Fibroblast of the aortic adventitia (primary cell): Measurements from ENCODE around the gene SERPINE1. TPM values are rescaled to one million over a fixed set of nuclear protein-coding genes. Genes with fewer than 3 reads are reported as not detected.
"Not testable (repeated sequence)": the region's sequence is repeated elsewhere in the genome, so short reads cannot be mapped to it uniquely, and the experiment has no call there.

ENCODE experiments used
- DNase-seq: peaks from one replicate; pipeline ENCODE4 v3.0.0-alpha.2; 2010; ENCODE audit warnings: low read depth
- H3K4me3 ChIP-seq: 2 replicates; pipeline ENCODE4 v1.5.1; 2011; ENCODE audit warnings: low read depth, mild to moderate bottlenecking, control low read depth, low read length, moderate library complexity
- total RNA-seq: library from RNA; depleted of rRNA; stranded (reverse); fragments of >200 nt; gene quantifications from 2 replicates; pipeline ENCODE4 v1.2.3, GENCODE V29; 2012; ENCODE audit warnings: low replicate concordance
- TF ChIP-seq, protein P1 (sequence below): IDR thresholded peaks from 2 replicates; pipeline ENCODE4 v1.5.1; 2011; ENCODE audit warnings: mild to moderate bottlenecking, low read length, control low read depth, inconsistent platforms; ENCODE audit not compliant: insufficient read depth

SERPINE1 gene
- total RNA-seq, 1 donor = 341 TPM

DNA sequence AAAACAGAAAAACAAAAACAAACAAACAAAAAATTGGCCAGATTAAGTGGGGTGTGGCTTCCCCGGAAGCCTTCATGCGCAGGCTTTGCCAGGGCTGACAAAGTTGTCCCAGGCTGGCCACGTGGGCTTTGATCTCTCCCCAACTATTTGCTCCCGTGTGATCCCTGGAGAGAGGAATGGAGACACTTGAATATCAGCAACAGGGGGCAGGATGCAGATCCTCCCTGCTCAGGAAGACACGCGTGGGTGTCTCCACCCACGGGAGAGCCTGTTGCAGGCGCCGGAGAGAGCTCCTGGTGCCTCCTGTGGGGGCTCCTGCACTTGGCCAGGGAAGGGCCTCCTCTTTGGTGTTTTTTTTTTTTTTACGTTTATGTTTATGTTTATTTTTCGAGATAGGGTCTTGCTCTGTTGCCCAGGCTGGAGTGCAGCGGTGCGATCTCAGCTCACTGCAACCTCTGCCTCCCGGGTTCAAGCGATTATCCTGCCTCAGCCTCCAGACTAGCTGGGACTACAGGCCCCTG is 22.7 kb upstream of the SERPINE1 start:
- no peak overlapping the region for H3K4me3 ChIP-seq
- no peak for DNase-seq
- TF ChIP-seq, protein P1, sequence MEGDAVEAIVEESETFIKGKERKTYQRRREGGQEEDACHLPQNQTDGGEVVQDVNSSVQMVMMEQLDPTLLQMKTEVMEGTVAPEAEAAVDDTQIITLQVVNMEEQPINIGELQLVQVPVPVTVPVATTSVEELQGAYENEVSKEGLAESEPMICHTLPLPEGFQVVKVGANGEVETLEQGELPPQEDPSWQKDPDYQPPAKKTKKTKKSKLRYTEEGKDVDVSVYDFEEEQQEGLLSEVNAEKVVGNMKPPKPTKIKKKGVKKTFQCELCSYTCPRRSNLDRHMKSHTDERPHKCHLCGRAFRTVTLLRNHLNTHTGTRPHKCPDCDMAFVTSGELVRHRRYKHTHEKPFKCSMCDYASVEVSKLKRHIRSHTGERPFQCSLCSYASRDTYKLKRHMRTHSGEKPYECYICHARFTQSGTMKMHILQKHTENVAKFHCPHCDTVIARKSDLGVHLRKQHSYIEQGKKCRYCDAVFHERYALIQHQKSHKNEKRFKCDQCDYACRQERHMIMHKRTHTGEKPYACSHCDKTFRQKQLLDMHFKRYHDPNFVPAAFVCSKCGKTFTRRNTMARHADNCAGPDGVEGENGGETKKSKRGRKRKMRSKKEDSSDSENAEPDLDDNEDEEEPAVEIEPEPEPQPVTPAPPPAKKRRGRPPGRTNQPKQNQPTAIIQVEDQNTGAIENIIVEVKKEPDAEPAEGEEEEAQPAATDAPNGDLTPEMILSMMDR = no peak

DNA sequence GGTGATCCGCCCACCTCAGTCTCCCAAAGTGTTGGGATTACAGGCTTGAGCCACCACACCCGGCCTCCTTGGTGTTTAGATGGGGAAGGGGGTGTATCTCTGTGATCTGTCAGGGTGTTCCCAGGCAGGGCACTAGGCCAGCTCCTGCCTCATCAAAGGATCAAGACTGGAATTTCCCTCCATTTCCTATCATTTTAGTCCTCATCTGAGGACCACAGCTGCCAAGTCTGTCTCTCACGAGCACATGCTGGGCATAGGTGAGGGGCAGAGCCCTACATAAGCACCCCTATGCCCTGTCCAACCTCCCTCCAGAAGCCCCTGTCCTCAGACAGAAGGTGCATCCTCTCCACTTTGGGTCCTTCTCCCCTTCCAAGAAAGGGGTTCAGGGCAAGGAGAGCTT is 22.1 kb upstream of the SERPINE1 start:
- DNase-seq = no peak
- H3K4me3 ChIP-seq = no peak overlapping the region
- TF ChIP-seq, protein P1 = no peak

DNA sequence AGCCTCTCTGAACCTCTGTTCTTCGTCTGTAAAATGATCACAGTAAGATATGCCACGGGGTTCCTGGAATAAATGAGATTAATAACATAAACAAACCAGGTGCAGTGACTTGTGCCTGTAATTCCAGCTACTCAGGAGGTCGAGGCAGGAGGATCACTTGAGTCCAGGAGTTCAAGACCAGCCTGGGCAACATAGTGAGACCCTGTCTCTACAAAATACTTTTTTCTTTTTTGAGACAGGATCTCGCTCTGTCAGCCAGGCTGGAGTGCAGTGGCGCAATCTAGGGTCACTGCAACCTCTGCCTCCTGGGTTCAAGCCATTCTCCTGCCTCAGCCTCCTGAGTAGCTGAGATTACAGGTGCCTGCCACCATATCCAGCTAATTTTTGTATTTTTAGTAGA is 21.7 kb upstream of the SERPINE1 start:
- not testable (repeated sequence) for DNase-seq

DNA sequence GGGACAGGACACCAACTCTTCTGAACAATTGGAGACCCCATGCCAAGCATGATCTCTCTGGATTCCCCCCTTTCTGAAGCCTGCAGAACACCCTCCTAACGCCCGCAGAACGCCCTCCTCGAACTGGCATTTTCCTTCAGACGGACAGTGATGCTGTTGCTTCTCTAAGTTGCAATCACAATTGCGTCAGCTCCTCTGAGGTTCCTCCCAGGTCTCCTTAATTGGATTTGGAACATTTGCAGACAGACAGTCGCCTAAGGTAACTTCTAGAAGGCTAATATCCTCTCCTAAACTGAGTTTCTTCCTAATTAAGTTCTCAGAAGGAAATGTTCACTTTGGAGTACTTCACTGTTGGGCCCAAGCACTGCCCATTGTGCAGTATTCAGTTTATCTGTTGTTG is 20.5 kb upstream of the SERPINE1 start:
- DNase-seq = no peak
- H3K4me3 ChIP-seq = no peak overlapping the region
- TF ChIP-seq, protein P1 = no peak

More for the DNA sequence above, 21.7 kb upstream of the SERPINE1 start:
- not testable (repeated sequence) for H3K4me3 ChIP-seq

DNA sequence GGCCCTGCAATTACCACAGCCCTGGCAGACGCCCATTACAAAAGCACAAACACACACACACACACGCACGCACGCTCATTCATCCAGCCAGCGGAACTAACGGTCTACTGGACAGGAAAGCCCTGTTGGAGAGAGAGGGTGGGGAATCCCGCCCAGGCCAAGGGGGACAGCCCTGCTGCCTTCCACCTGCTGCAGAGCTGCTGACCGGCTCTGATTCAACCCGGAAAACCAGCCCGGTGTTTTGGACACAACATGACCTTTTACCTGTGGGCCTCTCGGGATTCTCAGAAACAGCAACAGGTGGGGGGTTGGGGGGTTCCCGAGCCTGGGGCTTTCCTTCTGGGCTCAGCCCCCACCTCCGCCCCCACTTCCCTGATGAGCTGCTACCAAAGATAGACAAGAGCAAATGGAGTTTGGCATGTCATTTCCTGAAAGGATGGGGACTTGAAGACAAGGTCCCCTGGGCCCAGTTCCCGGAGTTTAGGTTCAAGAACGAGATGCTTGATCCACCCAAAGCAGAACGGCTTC is 18.5 kb upstream of the SERPINE1 start:
- no peak overlapping the region for H3K4me3 ChIP-seq
- peak; percentile 42 for DNase-seq
- TF ChIP-seq, protein P1 = no peak

DNA sequence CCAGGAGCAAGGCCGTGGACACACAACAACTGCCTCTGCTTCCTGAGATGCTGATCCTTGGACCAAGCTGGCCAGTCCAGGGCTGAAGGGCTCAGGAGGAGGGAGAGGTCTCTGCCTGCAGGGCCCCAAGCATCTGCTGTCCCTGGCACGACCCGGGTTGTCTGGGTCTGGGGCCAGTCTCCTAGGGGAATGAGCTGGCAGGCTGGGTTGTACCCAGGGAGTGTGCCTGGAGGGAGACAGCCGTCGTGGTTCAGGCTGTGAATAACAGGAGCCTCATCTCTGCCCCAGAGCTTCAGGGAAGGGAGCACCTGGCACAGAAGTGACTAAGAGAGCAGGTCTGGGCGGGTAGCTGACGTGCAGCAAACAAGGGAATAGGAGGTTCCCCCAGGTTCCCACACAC is 17.9 kb upstream of the SERPINE1 start:
- TF ChIP-seq, protein P1 = no peak
- H3K4me3 ChIP-seq = no peak overlapping the region
- no peak for DNase-seq

DNA sequence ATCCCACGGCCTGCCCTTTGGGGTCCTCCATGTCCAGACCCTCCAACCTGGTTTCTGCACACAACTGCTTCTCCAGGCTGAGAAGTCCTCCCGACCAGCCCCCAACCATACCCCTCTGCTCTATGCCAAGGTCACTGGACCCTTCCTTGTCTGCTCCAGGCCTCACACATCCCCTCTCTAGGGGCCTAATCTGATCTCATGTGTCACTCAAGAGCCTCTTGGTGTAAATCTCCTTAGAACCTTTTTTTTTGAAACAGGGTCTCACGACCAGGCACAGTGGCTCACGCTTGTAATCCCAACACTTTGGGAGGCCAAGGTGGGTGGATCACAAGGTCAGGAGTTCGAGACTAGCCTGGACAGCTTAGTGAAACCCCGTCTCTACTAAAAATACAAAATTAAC is 17.5 kb upstream of the SERPINE1 start:
- no peak for DNase-seq
- H3K4me3 ChIP-seq = no peak overlapping the region
- TF ChIP-seq, protein P1 = no peak
